SK-N-SH treated with all-trans-retinoic acid at 6 μM for 48 hours (cell line): ENCODE results near the gene DNPH1.

ENCODE experiments used
- CREB5 ChIP-seq: fragments of 250-450 bp; sonication (Bioruptor Pico); IDR thresholded peaks from 2 replicates; pipeline ENCODE4 v1.5.1; 2020; ENCODE audit warnings: low read depth, mild to moderate bottlenecking, moderate library complexity
- TCF4 ChIP-seq: fragments of 250-450 bp; sonication (Bioruptor Pico); IDR thresholded peaks from 2 replicates; pipeline ENCODE4 v1.8.0; 2021; ENCODE audit warnings: mild to moderate bottlenecking, moderate library complexity, borderline replicate concordance
- ZFP3 ChIP-seq: fragments of 250-450 bp; sonication (Bioruptor Pico); IDR thresholded peaks from 2 replicates; pipeline ENCODE4 v1.5.0; 2020; ENCODE audit warnings: mild to moderate bottlenecking, moderate library complexity

- TF ChIP-seq CREB5 (CRISPR knock-in tag) (no peak), ZFP3 (CRISPR knock-in tag) (no peak), TCF4 (CRISPR knock-in tag) (no peak)
Observed at GRCh38 chr6:43260791-43261190, 31.5 kb upstream of the DNPH1 start.
